Activated naive CD4-positive, alpha-beta T cell treated with anti-CD3 and anti-CD28 coated beads, Interleukin-2, amount 10 ng/mL, durations not matched to agents 7 days and 5 days (primary cell): Measurements from ENCODE around the gene SFXN3.

Source experiments
- CTCF ChIA-PET: fragments of 350-600 bp; sonication (Branson Sonifier 250); formaldehyde crosslinking; loops from one replicate; lab custom pipeline; 2021; ENCODE audit warnings: antibody characterized with exemption; lab: Charles Lee
- DNase-seq: peaks from one replicate; pipeline ENCODE4 v3.0.0-alpha.2; 2020
- H3K27ac Mint-ChIP-seq: one replicate; pipeline ENCODE4 v1.8.0; 2021; ENCODE audit warnings: mild to moderate bottlenecking, moderate library complexity, mixed read lengths
- H3K27me3 Mint-ChIP-seq: one replicate; pipeline ENCODE4 v1.8.0; 2021; ENCODE audit warnings: mild to moderate bottlenecking, mixed read lengths
- H3K36me3 Mint-ChIP-seq: one replicate; pipeline ENCODE4 v1.8.0; 2021; ENCODE audit warnings: mixed read lengths
- H3K4me1 Mint-ChIP-seq: one replicate; pipeline ENCODE4 v1.8.0; 2021; ENCODE audit warnings: mixed read lengths
- H3K4me3 Mint-ChIP-seq: one replicate; pipeline ENCODE4 v1.8.0; 2021; ENCODE audit warnings: mild to moderate bottlenecking, moderate library complexity, mixed read lengths
- H3K9me3 Mint-ChIP-seq: one replicate; pipeline ENCODE4 v1.8.0; 2021; ENCODE audit warnings: mixed read lengths

SFXN3 gene

DNA sequence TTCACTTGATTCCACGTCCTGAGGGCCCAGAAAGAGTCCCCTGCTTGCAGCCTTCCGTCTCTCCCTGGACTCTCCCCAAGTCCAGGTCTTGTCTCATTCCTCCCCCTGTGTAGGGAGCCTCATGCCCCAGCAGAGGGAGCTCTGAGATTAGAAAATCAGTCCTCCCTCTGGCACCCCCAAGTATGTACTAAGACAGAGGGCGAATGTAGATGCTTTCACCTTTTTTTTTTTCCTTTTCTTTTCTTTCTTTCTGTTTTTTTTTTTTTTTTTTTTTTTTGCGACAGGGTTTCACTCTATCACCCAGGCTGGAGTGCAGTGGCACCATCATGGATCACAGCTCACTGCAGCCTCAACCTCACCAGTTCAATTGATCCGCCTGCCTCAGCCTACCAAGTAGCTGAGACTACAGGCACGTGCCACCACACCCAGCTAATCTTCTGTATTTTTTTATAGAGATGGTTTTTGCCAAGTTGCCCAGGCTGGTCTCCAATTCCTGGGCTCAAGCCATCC, 10.3 kb downstream of the SFXN3 start:
- Mint-ChIP-seq H3K4me3 (no peak overlapping the region), H3K27me3 (peaks cover 33% of the 10 kb centered on the region), H3K27ac (no peak overlapping the region)

DNA sequence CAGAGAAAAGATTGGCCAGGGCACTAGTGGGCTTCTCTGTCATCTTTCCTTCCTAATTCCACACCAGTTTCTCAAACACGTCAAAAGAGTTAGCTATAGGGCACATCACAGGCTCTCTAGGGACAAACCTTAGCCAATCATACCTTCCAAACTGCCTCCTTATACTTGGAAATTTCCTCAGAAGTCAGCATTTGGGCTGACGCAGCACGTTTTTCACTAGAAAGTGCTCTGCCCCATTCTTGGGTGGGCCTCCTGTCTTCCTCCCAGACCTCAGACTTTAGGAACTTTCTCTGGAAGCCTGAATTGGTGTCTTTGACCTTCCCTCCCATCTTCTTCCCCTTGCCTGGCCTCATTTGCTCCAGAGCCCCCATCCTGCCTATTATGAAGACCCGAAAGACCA, 11.1 kb downstream of the SFXN3 start:
- no peak for DNase-seq
- no peak overlapping the region for H3K27ac Mint-ChIP-seq
- CTCF ChIA-PET, result interaction anchor here (1.2 to 8.4 kb wide), 11 partner anchors 9 to 246 kb away, joined by 3 to 68 read pairs (median 30); partner anchors contain the start of genes KAZALD1, PDZD7 and SFXN3
- H3K4me1 Mint-ChIP-seq, result peaks cover 31% of the 10 kb centered on the region
- peaks cover 41% of the 10 kb centered on the region for H3K27me3 Mint-ChIP-seq
- H3K4me3 Mint-ChIP-seq, result peak overlapping the region; percentile 96
- peaks cover 22% of the 10 kb centered on the region for H3K36me3 Mint-ChIP-seq
- H3K9me3 Mint-ChIP-seq, result no peaks in the 10 kb centered on the region

More for the DNA sequence above, 10.3 kb downstream of the SFXN3 start:
- no peaks in the 10 kb centered on the region for H3K9me3 Mint-ChIP-seq
- peak; percentile 84 for DNase-seq
- peaks cover 28% of the 10 kb centered on the region for H3K36me3 Mint-ChIP-seq
- peaks cover 29% of the 10 kb centered on the region for H3K4me1 Mint-ChIP-seq
- CTCF ChIA-PET, result interaction anchor here (0.6 to 8.4 kb wide), 13 partner anchors 10 to 347 kb away, joined by 3 to 68 read pairs (median 25); partner anchors contain the start of genes KAZALD1, PDZD7 and SFXN3

DNA sequence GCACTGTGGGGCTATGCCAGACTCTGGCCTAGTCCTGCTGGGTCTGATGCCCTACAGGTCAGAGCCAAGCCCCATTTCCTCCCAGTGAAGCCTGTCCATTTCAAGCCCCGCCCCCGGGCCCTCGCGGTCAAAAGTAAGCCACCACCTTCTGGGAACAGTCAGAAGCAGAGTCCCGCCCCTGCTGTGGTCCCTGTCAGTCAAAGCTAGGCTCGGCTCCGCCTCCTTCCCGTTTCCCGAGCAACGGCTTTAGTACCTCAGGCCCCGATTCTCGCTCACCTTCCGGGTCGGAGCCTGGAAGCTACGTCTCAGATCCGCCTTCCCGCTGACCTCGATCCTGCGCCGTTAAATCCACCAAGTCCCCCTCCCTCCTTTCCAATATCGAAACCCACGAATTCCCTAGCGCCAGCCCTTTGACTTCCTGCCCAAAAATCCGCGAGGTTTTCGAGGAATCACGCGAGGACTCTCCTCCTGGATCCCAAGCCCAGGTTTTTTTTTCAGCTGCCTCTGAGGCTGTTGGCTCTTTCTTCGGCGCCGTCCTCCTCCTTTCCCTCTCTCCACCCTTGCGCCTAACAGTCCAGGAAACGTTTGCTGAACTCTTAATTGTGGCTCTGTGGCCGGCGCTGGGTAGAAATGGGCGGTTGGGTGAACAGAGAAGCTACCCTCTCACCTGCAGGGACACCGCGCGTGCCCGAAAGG, 11.8 kb downstream of the SFXN3 start:
- Mint-ChIP-seq H3K9me3 (no peaks in the 10 kb centered on the region), H3K27ac (peak overlapping the region; percentile 78), H3K4me1 (peaks cover 31% of the 10 kb centered on the region), H3K4me3 (peak overlapping the region; percentile 96), H3K27me3 (peaks cover 48% of the 10 kb centered on the region), H3K36me3 (peaks cover 16% of the 10 kb centered on the region)
- CTCF ChIA-PET, result interaction anchor here (1.0 to 8.4 kb wide), 13 partner anchors 9 to 245 kb away, joined by 3 to 68 read pairs (median 25); partner anchors contain the start of genes KAZALD1, PDZD7 and SFXN3
- DNase-seq, result peak; percentile 93

DNA sequence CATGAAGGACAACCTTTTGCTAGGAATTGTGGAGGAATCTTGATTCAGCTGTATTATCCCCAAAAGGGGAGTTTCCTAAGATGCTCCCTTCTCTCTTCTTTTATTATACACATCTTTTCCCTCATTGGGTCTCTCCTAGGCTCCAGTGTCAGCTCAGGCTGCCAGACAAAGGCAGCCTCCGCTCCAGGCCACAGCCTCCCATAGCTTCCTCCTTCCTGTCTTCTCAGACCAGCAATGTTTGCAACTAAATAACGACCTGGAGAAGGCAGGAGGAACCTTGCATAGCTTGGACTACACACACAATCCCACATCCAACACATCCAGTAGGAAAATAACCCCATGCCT, 12.3 kb downstream of the SFXN3 start:
- H3K4me3 Mint-ChIP-seq, result peak overlapping the region; percentile 96
- peaks cover 32% of the 10 kb centered on the region for H3K4me1 Mint-ChIP-seq
- peaks cover 12% of the 10 kb centered on the region for H3K36me3 Mint-ChIP-seq
- no peaks in the 10 kb centered on the region for H3K9me3 Mint-ChIP-seq
- no peak overlapping the region for H3K27ac Mint-ChIP-seq
- no peak for DNase-seq
- peaks cover 53% of the 10 kb centered on the region for H3K27me3 Mint-ChIP-seq
- CTCF ChIA-PET, result interaction anchor here (0.7 to 8.4 kb wide), 13 partner anchors 8 to 466 kb away, joined by 3 to 68 read pairs (median 25); partner anchors contain the start of genes KAZALD1, PDZD7 and SFXN3

DNA sequence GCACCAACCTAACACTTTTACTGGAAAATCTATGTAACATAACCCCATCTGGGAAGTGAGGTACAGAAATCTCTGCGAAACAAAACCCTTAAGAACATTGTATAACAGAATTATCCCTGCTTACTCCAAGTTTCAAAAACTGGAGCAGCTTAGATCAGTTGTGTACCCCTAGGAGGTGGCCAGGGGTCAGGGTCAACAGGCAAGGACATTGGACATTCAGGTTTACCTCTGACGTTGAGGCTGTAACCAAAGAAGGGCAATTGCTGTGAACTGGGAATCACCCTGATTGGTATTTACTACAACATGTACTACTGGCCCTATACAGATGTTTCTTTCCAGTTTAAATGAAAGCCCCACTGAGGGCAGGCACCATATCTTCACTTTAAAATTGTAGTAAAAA, 13.1 kb downstream of the SFXN3 start:
- peaks cover 61% of the 10 kb centered on the region for H3K27me3 Mint-ChIP-seq
- CTCF ChIA-PET, result interaction anchor here (1.6 to 8.4 kb wide), 10 partner anchors 7 to 98 kb away, joined by 5 to 68 read pairs (median 38); partner anchors contain the start of genes KAZALD1, PDZD7 and SFXN3
- no peak overlapping the region for H3K27ac Mint-ChIP-seq
- no peaks in the 10 kb centered on the region for H3K9me3 Mint-ChIP-seq
- H3K4me1 Mint-ChIP-seq, result peaks cover 38% of the 10 kb centered on the region
- peak overlapping the region; percentile 96 for H3K4me3 Mint-ChIP-seq
- no peak for DNase-seq
- peaks cover 7% of the 10 kb centered on the region for H3K36me3 Mint-ChIP-seq

DNA sequence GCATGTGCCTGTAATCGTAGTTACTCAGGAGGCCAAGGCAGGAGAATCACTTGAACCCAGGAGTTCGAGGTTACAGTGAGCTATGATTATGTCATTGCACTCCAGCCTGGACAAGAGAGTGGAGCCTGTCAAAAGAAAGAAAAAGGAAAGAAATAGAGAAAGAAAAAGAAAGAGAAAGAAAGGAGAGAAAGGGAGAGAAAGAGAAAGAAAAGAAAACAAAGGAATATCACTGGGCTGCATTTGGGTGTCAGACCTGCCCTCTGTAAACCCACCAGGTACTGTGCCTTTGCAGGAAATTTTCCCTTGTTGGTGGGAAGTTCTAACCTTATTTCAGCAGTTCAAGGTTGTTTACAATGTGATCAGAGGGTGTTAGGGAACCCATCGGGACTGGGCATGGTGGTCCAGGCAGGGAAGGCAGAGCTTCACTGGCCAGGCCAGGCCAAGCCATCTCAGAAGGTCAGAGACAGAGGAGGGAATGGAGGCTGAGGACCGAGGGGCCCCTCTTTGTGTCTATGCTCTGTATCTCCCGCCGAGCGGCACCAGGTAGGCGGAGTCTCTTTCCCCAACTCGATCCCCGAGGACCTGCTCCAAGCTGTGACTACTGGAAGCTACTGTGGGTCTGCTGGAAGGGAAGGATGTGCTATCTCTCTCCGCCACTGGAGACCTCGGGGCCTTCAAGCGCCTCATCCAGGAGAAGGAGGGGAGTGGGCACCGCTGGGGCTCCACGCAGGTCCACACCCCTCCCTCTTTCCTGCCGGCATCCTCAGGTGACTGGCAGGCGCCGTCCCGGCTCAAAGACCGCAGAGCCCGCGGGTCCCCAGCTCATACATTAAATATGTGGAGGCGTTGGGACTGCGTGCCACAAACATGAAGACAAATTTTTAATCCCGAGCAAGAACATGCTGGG, 15.6 kb downstream of the SFXN3 start:
- no peaks in the 10 kb centered on the region for H3K9me3 Mint-ChIP-seq
- H3K4me3 Mint-ChIP-seq, result no peak overlapping the region
- no peak for DNase-seq
- peaks cover 80% of the 10 kb centered on the region for H3K27me3 Mint-ChIP-seq
- peaks cover 46% of the 10 kb centered on the region for H3K4me1 Mint-ChIP-seq
- CTCF ChIA-PET, result interaction anchor here (0.7 to 8.4 kb wide), 8 partner anchors 11 to 241 kb away, joined by 3 to 47 read pairs (median 4); partner anchors contain the start of gene KAZALD1
- H3K36me3 Mint-ChIP-seq, result peaks cover 1% of the 10 kb centered on the region
- no peak overlapping the region for H3K27ac Mint-ChIP-seq

DNA sequence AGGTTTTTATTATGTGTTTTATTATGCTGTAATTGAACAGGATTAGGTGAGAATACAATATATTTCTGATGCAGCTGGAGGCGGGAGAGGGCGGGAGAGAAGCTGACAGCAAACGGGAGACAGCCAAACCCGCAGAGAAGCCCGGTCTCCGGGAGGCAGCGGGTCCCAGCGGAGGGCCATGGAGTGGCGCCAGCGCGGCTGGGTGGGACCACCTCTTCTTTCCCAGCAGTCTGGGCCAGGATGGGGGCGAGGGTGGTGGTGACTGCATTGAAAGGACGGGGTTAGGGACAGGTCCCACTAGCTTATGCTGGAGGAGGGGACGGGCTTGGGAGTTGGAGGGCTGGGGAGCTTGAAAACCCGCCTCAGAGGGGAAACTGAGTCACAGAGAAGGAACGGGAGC, 16.2 kb downstream of the SFXN3 start:
- CTCF ChIA-PET, result interaction anchor here (1.0 to 8.4 kb wide), 4 partner anchors 10 to 95 kb away, joined by 3 to 47 read pairs (median 8); no protein-coding TSS in a partner anchor
- Mint-ChIP-seq H3K27ac (no peak overlapping the region), H3K36me3 (peaks cover 1% of the 10 kb centered on the region), H3K4me3 (no peak overlapping the region), H3K4me1 (peaks cover 39% of the 10 kb centered on the region), H3K9me3 (no peaks in the 10 kb centered on the region), H3K27me3 (peaks cover 80% of the 10 kb centered on the region)
- DNase-seq, result no peak

DNA sequence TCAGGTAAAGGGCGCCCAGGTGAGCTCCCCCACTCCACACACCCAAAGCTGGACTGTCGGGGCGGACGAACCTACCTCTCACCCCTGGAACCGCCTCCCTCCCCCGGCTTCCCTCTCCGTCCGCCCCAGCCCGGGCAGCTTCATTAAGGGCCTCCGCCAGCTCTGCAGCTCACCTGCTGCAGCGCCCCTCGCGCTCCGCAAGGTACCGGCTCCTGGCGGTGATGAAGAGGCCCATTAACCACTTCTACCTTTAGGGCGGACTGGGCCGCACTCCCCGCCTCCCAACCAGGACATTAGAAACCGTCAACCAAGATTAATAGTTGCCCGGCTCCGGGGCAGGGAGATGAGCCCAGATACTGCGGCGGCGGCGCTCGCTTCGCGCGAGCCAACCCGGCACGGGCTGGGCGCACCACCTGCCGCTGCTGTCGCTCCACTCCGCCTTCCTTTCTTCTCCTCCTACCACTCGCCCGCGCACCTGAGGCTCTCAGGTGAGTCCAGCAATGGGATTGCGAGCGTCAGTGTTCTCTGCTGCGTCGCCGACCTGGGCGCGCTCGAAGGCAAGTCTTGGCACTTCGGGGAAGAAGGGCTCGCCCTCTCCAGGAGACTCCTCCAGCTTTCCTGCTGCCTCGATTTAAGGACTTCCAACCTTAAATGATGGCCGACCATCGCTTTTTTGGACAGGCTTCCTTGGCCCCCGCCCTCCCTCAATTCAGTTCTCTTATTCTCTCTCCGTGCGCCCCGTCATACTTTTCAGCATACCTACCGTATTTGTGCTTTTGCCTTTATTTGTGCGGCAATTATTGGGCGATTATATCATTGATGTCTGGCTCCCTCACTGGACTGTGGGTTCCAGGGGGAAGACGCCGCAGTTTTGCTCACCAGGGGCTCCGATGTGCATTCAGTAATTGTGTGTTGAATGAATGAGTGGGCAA, 17.2 kb downstream of the SFXN3 start:
- Mint-ChIP-seq H3K9me3 (no peaks in the 10 kb centered on the region), H3K4me3 (no peak overlapping the region), H3K27me3 (peaks cover 73% of the 10 kb centered on the region), H3K27ac (no peak overlapping the region), H3K4me1 (peaks cover 29% of the 10 kb centered on the region), H3K36me3 (peaks cover 1% of the 10 kb centered on the region)
- no peak for DNase-seq
- CTCF ChIA-PET, result interaction anchor here (1.1 to 8.4 kb wide), 4 partner anchors 20 to 94 kb away, joined by 3 to 47 read pairs (median 6); no protein-coding TSS in a partner anchor

DNA sequence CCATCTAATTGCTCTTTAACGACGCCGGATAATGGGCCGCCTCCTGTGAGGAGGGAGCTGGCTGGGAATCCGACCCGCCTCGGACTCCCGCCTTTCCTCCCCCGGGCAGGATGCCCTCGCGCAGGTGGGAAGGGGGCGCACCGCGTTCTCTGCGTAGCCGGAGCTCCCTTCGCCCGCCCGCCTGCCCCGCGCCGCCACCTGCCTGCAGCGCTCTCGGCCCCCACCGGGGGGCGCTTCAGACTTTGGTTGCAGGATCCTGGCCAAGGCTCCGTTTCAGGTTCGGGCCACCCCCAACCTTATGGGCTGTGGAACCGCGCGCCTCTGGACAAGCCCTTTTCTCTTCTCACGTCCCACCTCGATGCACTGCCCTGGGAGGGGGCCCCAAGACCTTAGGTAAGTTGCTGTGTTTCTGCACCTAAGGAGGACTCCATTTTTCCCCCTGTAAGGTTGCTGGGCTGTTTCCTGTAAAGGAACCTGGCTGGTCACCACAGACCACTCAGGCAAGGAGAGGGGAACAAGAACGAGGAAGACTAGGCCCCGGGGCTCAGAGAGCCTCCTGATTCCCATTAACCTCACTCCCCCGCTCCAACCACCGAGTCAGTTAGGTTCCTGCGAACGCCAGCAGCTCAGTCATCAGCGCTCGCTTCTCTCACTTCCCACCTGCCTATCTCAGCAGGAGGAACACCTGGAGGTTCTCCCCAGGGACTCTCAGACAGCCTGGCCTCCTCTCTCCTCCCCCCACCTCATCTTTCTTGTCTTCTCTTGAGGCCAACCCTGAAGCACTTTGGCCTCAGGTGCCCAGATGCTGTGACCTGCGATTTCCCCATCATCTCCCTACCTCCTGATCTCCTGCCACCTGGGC, 19.4 kb downstream of the SFXN3 start:
- peak; percentile 86 for DNase-seq
- Mint-ChIP-seq H3K27me3 (peaks cover 56% of the 10 kb centered on the region), H3K4me3 (no peak overlapping the region), H3K36me3 (peaks cover 8% of the 10 kb centered on the region), H3K27ac (no peak overlapping the region), H3K9me3 (no peaks in the 10 kb centered on the region), H3K4me1 (peaks cover 33% of the 10 kb centered on the region)
- CTCF ChIA-PET, result interaction anchor here (0.6 to 7.5 kb wide), 16 partner anchors 10 to 501 kb away, joined by 3 to 140 read pairs (median 5); partner anchors contain the start of gene KAZALD1

DNA sequence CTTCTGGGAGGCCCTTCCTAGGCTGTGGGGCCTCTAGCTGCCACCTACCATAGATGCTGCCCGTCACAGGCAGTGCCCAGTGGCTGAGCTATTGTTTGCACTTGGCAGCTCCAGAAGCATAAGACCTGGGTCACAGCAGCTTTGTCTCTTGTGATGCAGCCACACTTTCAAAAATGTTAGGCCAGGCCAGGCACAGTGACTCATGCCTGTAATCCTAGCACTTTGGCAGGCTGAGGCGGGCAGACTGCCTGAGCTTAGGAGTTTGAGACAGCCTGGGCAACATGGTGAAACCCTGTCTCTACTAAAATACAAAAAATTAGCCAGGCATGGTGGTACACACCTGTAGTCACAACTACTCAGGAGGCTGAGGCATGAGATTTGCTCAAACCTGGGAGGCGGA, 21.3 kb downstream of the SFXN3 start:
- Mint-ChIP-seq H3K27me3 (peaks cover 37% of the 10 kb centered on the region), H3K9me3 (no peaks in the 10 kb centered on the region), H3K36me3 (peaks cover 16% of the 10 kb centered on the region), H3K27ac (no peak overlapping the region), H3K4me3 (no peak overlapping the region), H3K4me1 (peaks cover 38% of the 10 kb centered on the region)
- CTCF ChIA-PET, result interaction anchor here (1.1 to 7.5 kb wide), 8 partner anchors 12 to 161 kb away, joined by 3 to 140 read pairs (median 12); partner anchors contain the start of gene KAZALD1
- DNase-seq, result no peak

DNA sequence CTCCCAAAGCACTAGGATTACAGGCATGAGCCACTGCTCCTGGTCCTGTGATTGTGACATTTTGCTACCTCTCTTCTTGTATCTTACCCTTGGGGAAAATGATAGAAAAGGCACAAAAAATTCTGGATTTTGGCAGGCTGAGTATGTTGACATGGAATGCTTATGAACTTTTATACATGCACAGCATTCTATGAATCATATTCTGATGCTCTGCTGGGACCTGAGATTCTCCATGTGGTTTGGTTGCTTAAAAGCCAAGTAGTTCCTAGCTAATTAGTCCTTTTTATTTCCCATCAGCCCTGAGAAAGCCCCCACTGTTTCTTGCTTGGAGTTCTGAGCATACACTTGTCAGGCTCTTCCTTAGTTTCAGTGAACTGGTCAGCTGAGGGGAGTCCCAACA, 22.5 kb downstream of the SFXN3 start:
- Mint-ChIP-seq H3K4me1 (peaks cover 42% of the 10 kb centered on the region), H3K27me3 (peaks cover 25% of the 10 kb centered on the region), H3K4me3 (no peak overlapping the region), H3K36me3 (peaks cover 15% of the 10 kb centered on the region), H3K27ac (no peak overlapping the region), H3K9me3 (no peaks in the 10 kb centered on the region)
- DNase-seq, result no peak
- CTCF ChIA-PET, result interaction anchor here (7.5 kb wide), 1 partner anchor 11 kb away, joined by 140 read pairs; the partner anchor contains the start of gene KAZALD1

DNA sequence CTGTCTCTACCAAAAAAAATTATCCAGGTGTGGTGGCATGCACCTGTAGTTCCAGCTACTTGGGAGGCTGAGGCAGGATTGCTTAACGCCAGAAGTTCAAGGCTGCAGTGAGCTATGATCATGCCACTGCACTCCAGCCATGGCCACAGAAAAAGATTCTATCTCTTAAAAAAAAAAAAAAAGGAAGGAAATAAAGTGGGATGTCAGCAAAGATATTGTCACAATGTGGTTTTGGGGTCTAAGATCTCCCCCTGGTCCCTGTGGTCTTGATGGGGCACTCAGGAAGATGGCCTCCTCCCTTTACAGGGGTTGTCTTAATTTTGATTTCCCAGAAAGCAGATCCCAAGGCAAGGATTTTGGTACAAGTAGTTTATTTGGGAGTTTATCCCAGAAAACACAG, 23.3 kb downstream of the SFXN3 start:
- H3K27ac Mint-ChIP-seq, result no peak overlapping the region
- no peak overlapping the region for H3K4me3 Mint-ChIP-seq
- peaks cover 16% of the 10 kb centered on the region for H3K36me3 Mint-ChIP-seq
- peaks cover 17% of the 10 kb centered on the region for H3K27me3 Mint-ChIP-seq
- CTCF ChIA-PET, result interaction anchor here (5.9 to 7.5 kb wide), 2 partner anchors 10 to 13 kb away, joined by 46 to 140 read pairs; partner anchors contain the start of gene KAZALD1
- DNase-seq, result no peak
- no peaks in the 10 kb centered on the region for H3K9me3 Mint-ChIP-seq
- H3K4me1 Mint-ChIP-seq, result peaks cover 45% of the 10 kb centered on the region
